HG02571 (cell line): Measurements from ENCODE around the gene PES1.
"Not testable (repeated sequence)": the region's sequence is repeated elsewhere in the genome, so short reads cannot be mapped to it uniquely, and the experiment has no call there.

Source experiments
- ATAC-seq: cut with Tn5 transposase; IDR thresholded peaks from one replicate; pipeline ENCODE4 v1.9.1; 2021; ENCODE audit warnings: mild to moderate bottlenecking, moderate library complexity; ENCODE audit not compliant: unreplicated experiment

PES1 gene

GRCh38 chr22:30556388-30556787, 35.3 kb downstream of the PES1 start:
- no peak for ATAC-seq

- ATAC-seq: no peak
Measured at GRCh38 chr22:30555282-30556210, 36.2 kb downstream of the PES1 start.

GRCh38 chr22:30553971-30554370, 37.7 kb downstream of the PES1 start:
- ATAC-seq: no peak

GRCh38 chr22:30552719-30553118, 39.0 kb downstream of the PES1 start:
- ATAC-seq: no peak

- not testable (repeated sequence) for ATAC-seq
Measured at GRCh38 chr22:30551813-30552212, 39.9 kb downstream of the PES1 start.

- no peak for ATAC-seq
Measured at GRCh38 chr22:30547188-30547587, 44.5 kb downstream of the PES1 start.

GRCh38 chr22:30546616-30547015, 45.1 kb downstream of the PES1 start, which contains the start of gene SEC14L6:
TSS of gene SEC14L6 (minus strand) at chr22:30546741. CDS start at chr22:30546682, 59 bp downstream.
- ATAC-seq: no peak

GRCh38 chr22:30542811-30543188, 48.9 kb downstream of the PES1 start:
- no peak for ATAC-seq

GRCh38 chr22:30541961-30542810, 49.5 kb downstream of the PES1 start:
- ATAC-seq: no peak

GRCh38 chr22:30541511-30541910, 50.2 kb downstream of the PES1 start:
- ATAC-seq: not testable (repeated sequence)

- no peak for ATAC-seq
Measured at GRCh38 chr22:30539368-30539767, 52.3 kb downstream of the PES1 start.

GRCh38 chr22:30538280-30538679, 53.4 kb downstream of the PES1 start:
- ATAC-seq: no peak

- no peak for ATAC-seq
Measured at GRCh38 chr22:30537083-30537731, 54.5 kb downstream of the PES1 start.

GRCh38 chr22:30535182-30535581, 56.5 kb downstream of the PES1 start:
- ATAC-seq: no peak

- no peak for ATAC-seq
Measured at GRCh38 chr22:30531651-30532608, 59.8 kb downstream of the PES1 start.

GRCh38 chr22:30526656-30527055, 65.1 kb downstream of the PES1 start:
- ATAC-seq: no peak
